Keratinocyte (primary cell): ENCODE results near the gene TNNT2. TPM values are rescaled to one million over a fixed set of nuclear protein-coding genes. Genes with fewer than 3 reads are reported as not detected.

Experiments used
- DNase-seq: peaks from one replicate; pipeline ENCODE4 v3.0.0-alpha.2; 2011; ENCODE audit warnings: low read depth, missing footprints, low spot score
- FAIRE-seq: peaks from 2 replicates; lab custom pipeline; 2011; peaks lifted over from hg19 to GRCh38; lab: Jason Lieb, UNC
- H2AFZ ChIP-seq: 2 replicates; pipeline ENCODE4 v1.6.0; 2012; ENCODE audit warnings: low read length, control low read depth, inconsistent platforms; ENCODE audit not compliant: control insufficient read depth
- H3K27ac ChIP-seq: 2 replicates; pipeline ENCODE4 v1.5.1; 2011; ENCODE audit warnings: low read length; ENCODE audit not compliant: control insufficient read depth, insufficient read depth
- H3K27me3 ChIP-seq: 3 replicates; pipeline ENCODE4 v1.6.0; 2011; ENCODE audit warnings: low read length; ENCODE audit not compliant: control insufficient read depth, insufficient read depth; ENCODE audit errors: extremely low read depth
- H3K36me3 ChIP-seq, 2 experiments: 2 replicates in 1 of 2; 3 replicates in 1 of 2; pipeline ENCODE4 v1.5.1; 2011; ENCODE audit warnings: low read length in 2 of 2, mild to moderate bottlenecking in 1 of 2; ENCODE audit not compliant: control insufficient read depth in 2 of 2, insufficient read depth in 2 of 2; ENCODE audit errors: extremely low read depth in 1 of 2
- H3K4me1 ChIP-seq: 3 replicates; pipeline ENCODE4 v1.5.1; 2011; ENCODE audit warnings: low read length; ENCODE audit not compliant: control insufficient read depth, insufficient read depth; ENCODE audit errors: extremely low read depth
- H3K4me2 ChIP-seq: 3 replicates; pipeline ENCODE4 v1.6.0; 2011; ENCODE audit warnings: low read depth, low read length; ENCODE audit not compliant: control insufficient read depth, insufficient read depth; ENCODE audit errors: extremely low read depth
- H3K4me3 ChIP-seq, 3 experiments: fragments of 200-600 bp in 1 of 3; sonication (generic) in 1 of 3; 2 replicates in 2 of 3; 3 replicates in 1 of 3; pipeline ENCODE4 v1.5.1; 2011 to 2016; ENCODE audit warnings: low read length in 3 of 3, mild to moderate bottlenecking in 3 of 3, control low read depth in 2 of 3, inconsistent platforms in 1 of 3, low read depth in 1 of 3, mixed read lengths in 1 of 3, mixed run types in 1 of 3, moderate library complexity in 1 of 3; ENCODE audit not compliant: control insufficient read depth in 2 of 3, insufficient read depth in 2 of 3; ENCODE audit errors: extremely low read depth in 1 of 3
- H3K79me2 ChIP-seq: 2 replicates; pipeline ENCODE4 v1.6.0; 2012; ENCODE audit warnings: low read length; ENCODE audit not compliant: control insufficient read depth, insufficient read depth
- H3K9ac ChIP-seq: 3 replicates; pipeline ENCODE4 v1.6.0; 2011; ENCODE audit warnings: low read length; ENCODE audit not compliant: control insufficient read depth, insufficient read depth; ENCODE audit errors: extremely low read depth
- H3K9me1 ChIP-seq: 3 replicates; pipeline ENCODE4 v1.6.0; 2011; ENCODE audit warnings: low read length; ENCODE audit not compliant: control insufficient read depth, insufficient read depth; ENCODE audit errors: extremely low read depth
- H3K9me3 ChIP-seq: 2 replicates; pipeline ENCODE4 v1.5.1; 2012; ENCODE audit warnings: low read depth, low read length; ENCODE audit not compliant: control insufficient read depth
- H4K20me1 ChIP-seq: 3 replicates; pipeline ENCODE4 v1.6.0; 2011; ENCODE audit warnings: low read length; ENCODE audit not compliant: control insufficient read depth, insufficient read depth; ENCODE audit errors: extremely low read depth
- CTCF ChIP-seq, 3 experiments: IDR thresholded peaks in 1 of 3; conservative IDR thresholded peaks in 1 of 3; optimal IDR thresholded peaks in 1 of 3; 2 replicates in 2 of 3; 3 replicates in 1 of 3; pipeline versions ENCODE3 to v1.5.1; 2011; ENCODE audit warnings: low read length in 3 of 3, mild to moderate bottlenecking in 3 of 3, moderate library complexity in 2 of 3, control low read depth in 1 of 3, inconsistent platforms in 1 of 3; ENCODE audit not compliant: insufficient read depth in 2 of 3; ENCODE audit errors: extremely low read depth in 1 of 3
- EZH2 ChIP-seq: IDR thresholded peaks from one replicate; pipeline ENCODE4 v1.6.1; 2012; ENCODE audit warnings: inconsistent platforms, mild to moderate bottlenecking, low read length, moderate library complexity
- dilution Hi-C: fragments of 300-500 bp; cut with MboI; formaldehyde crosslinking; loops from one replicate; pipeline ENCODE4 v1.7.0; 2020; ENCODE audit warnings: low sequenced_read_pairs; ENCODE audit not compliant: extremely low pct_ligation_motif_present
- polyA plus RNA-seq, 5 experiments: library from polyadenylated mRNA; depleted of rRNA in 3 of 5; stranded (reverse) in 3 of 5; stranded (forward) in 1 of 5; unstranded in 1 of 5; fragments of >200 nt; gene quantifications; 1 replicate in 1 of 5; 2 replicates in 3 of 5; 3 replicates in 1 of 5; pipeline versions ENCODE4 v1.2.1 to v1.2.3, GENCODE V29; 2011 to 2012; ENCODE audit warnings: missing spikeins in 2 of 5, low read depth in 1 of 5, low replicate concordance in 1 of 5

Gene TNNT2
- polyA plus RNA-seq, 1 donor (not counting 4 experiments of a cell fraction or from before 2014, with no cell fraction given) = 1.4 TPM

GRCh38 chr1:201351617-201352016 lies 25.9 kb downstream of the TNNT2 start:
- H3K9ac ChIP-seq = no peak overlapping the region
- H4K20me1 ChIP-seq = no peaks in the 10 kb centered on the region
- H3K9me3 ChIP-seq = no peaks in the 10 kb centered on the region
- H3K27me3 ChIP-seq = no peaks in the 10 kb centered on the region
- H3K9me1 ChIP-seq = no peaks in the 10 kb centered on the region
- peaks cover 38% of the 10 kb centered on the region for H3K4me1 ChIP-seq
- no peaks in the 10 kb centered on the region for H3K36me3 ChIP-seq
- FAIRE-seq = no peak
- no peak overlapping the region for H3K4me2 ChIP-seq
- H3K27ac ChIP-seq = no peak overlapping the region
- H3K4me3 ChIP-seq = no peak overlapping the region
- no peak for DNase-seq
- dilution Hi-C loops = no loop called here
- no peak overlapping the region for H2AFZ ChIP-seq
- no peaks in the 10 kb centered on the region for H3K79me2 ChIP-seq
- TF ChIP-seq CTCF (optimal IDR thresholded peaks at IDR 0.05 in 1 of 3, IDR thresholded peaks at IDR 0.05 in 1 of 3, conservative IDR thresholded peaks at IDR 0.05 in 1 of 3; ENCODE audit: extremely low read depth in 1 of 3, insufficient read depth in 2 of 3, low read length in 3 of 3) (no peak), EZH2 (no peak)

GRCh38 chr1:201350884-201351283 lies 26.6 kb downstream of the TNNT2 start:
- no peaks in the 10 kb centered on the region for H3K27me3 ChIP-seq
- FAIRE-seq (no peak), DNase-seq (no peak)
- H3K36me3 ChIP-seq = no peaks in the 10 kb centered on the region
- no peak for TF ChIP-seq CTCF (optimal IDR thresholded peaks at IDR 0.05 in 1 of 3, IDR thresholded peaks at IDR 0.05 in 1 of 3, conservative IDR thresholded peaks at IDR 0.05 in 1 of 3; ENCODE audit: extremely low read depth in 1 of 3, insufficient read depth in 2 of 3, low read length in 3 of 3)
- no peak for TF ChIP-seq EZH2
- no peak overlapping the region for H3K27ac ChIP-seq
- no peak overlapping the region for H3K9ac ChIP-seq
- H3K4me2 ChIP-seq = no peak overlapping the region
- no peaks in the 10 kb centered on the region for H3K79me2 ChIP-seq
- no peaks in the 10 kb centered on the region for H3K9me3 ChIP-seq
- H4K20me1 ChIP-seq = no peaks in the 10 kb centered on the region
- peaks cover 46% of the 10 kb centered on the region for H3K4me1 ChIP-seq
- H3K4me3 ChIP-seq = no peak overlapping the region
- dilution Hi-C loops = no loop called here
- no peaks in the 10 kb centered on the region for H3K9me1 ChIP-seq
- H2AFZ ChIP-seq = no peak overlapping the region
